AML-193 (cell line): ENCODE results near the gene ZFR2.

Experiments
- DNase-seq, 2 experiments: peaks; one replicate each; lab custom pipeline; 2025; lab: John Stamatoyannopoulos, UW

Gene ZFR2

GRCh38 chr19:3813473-3814392 lies 55.1 kb downstream of the ZFR2 start:
- no peak for DNase-seq

GRCh38 chr19:3810708-3811355 lies 58.0 kb downstream of the ZFR2 start:
- no peak for DNase-seq

- DNase-seq: no peak
Measured at GRCh38 chr19:3809881-3810707, 58.7 kb downstream of the ZFR2 start.

GRCh38 chr19:3808420-3809143 lies 60.3 kb downstream of the ZFR2 start:
- no peak for DNase-seq

- DNase-seq: no peak
Measured at GRCh38 chr19:3807574-3808354, 61.1 kb downstream of the ZFR2 start.

GRCh38 chr19:3807131-3807480 lies 61.7 kb downstream of the ZFR2 start:
- no peak for DNase-seq

- DNase-seq: no peak
Measured at GRCh38 chr19:3805859-3806258, 63.0 kb downstream of the ZFR2 start.

GRCh38 chr19:3804429-3804828 lies 64.4 kb downstream of the ZFR2 start:
- no peak for DNase-seq

GRCh38 chr19:3803986-3804385 lies 64.9 kb downstream of the ZFR2 start:
- no peak for DNase-seq

- no peak for DNase-seq
Measured at GRCh38 chr19:3803114-3803888, 65.5 kb downstream of the ZFR2 start.

GRCh38 chr19:3801412-3802096 lies 67.3 kb downstream of the ZFR2 start:
- no peak for DNase-seq

- no peak for DNase-seq
Measured at GRCh38 chr19:3800996-3801395, 67.8 kb downstream of the ZFR2 start.

GRCh38 chr19:3798137-3798536 lies 70.7 kb downstream of the ZFR2 start:
- DNase-seq: peak in 1 of 2 experiments; percentile 3

GRCh38 chr19:3796358-3796757 lies 72.5 kb downstream of the ZFR2 start:
- no peak for DNase-seq

GRCh38 chr19:3793799-3794198 lies 75.0 kb downstream of the ZFR2 start:
- DNase-seq: no peak

GRCh38 chr19:3792114-3792513 lies 76.7 kb downstream of the ZFR2 start:
- DNase-seq: no peak

GRCh38 chr19:3790941-3791340 lies 77.9 kb downstream of the ZFR2 start:
- DNase-seq: no peak

GRCh38 chr19:3790209-3790734 lies 78.6 kb downstream of the ZFR2 start:
- DNase-seq: no peak

GRCh38 chr19:3788996-3789778 lies 79.7 kb downstream of the ZFR2 start:
- DNase-seq: no peak
